Hematopoietic multipotent progenitor cell treated with erythropoietin and hydrocortisone succinate and interleukin-3 and kit ligand, for 4 days (in vitro differentiated cells): Measurements from ENCODE around the gene ZBTB17.
A peak's percentile ranks its signal among the peaks of the same experiment; 100 is the strongest.
"Not testable (repeated sequence)": the region's sequence is repeated elsewhere in the genome, so short reads cannot be mapped to it uniquely, and the experiment has no call there.

Experiments
- DNase-seq: peaks from one replicate; pipeline ENCODE4 v3.0.0-alpha.2; 2015

ZBTB17 gene

GRCh38 chr1:16011936-16012589 is 36.2 kb upstream of the ZBTB17 start:
- DNase-seq: no peak

- DNase-seq: no peak
Measured at GRCh38 chr1:16010837-16011236, 34.9 kb upstream of the ZBTB17 start.

GRCh38 chr1:16009678-16010077 is 33.8 kb upstream of the ZBTB17 start:
- no peak for DNase-seq

GRCh38 chr1:16009030-16009460 is 33.1 kb upstream of the ZBTB17 start:
- peak; percentile 85 for DNase-seq

- no peak for DNase-seq
Measured at GRCh38 chr1:16007671-16008341, 31.9 kb upstream of the ZBTB17 start.

GRCh38 chr1:16006552-16007485 is 30.9 kb upstream of the ZBTB17 start:
- DNase-seq: peak; percentile 58

- DNase-seq: no peak
Measured at GRCh38 chr1:16006010-16006409, 30.1 kb upstream of the ZBTB17 start.

- DNase-seq: no peak
Measured at GRCh38 chr1:16005597-16005996, 29.7 kb upstream of the ZBTB17 start.

- not testable (repeated sequence) for DNase-seq
Measured at GRCh38 chr1:16001274-16001673, 25.4 kb upstream of the ZBTB17 start.

- no peak for DNase-seq
Measured at GRCh38 chr1:15998929-15999328, 23.0 kb upstream of the ZBTB17 start.

- no peak for DNase-seq
Measured at GRCh38 chr1:15997637-15998280, 21.9 kb upstream of the ZBTB17 start.

- no peak for DNase-seq
Measured at GRCh38 chr1:15997076-15997585, 21.2 kb upstream of the ZBTB17 start.

GRCh38 chr1:15994590-15995351 is 18.9 kb upstream of the ZBTB17 start:
- peak; percentile 74 for DNase-seq

- DNase-seq: no peak
Measured at GRCh38 chr1:15994081-15994480, 18.2 kb upstream of the ZBTB17 start.

GRCh38 chr1:15993666-15994065 is 17.8 kb upstream of the ZBTB17 start:
- no peak for DNase-seq

GRCh38 chr1:15992582-15993500 is 16.9 kb upstream of the ZBTB17 start:
- DNase-seq: no peak

GRCh38 chr1:15992187-15992553 is 16.3 kb upstream of the ZBTB17 start:
- DNase-seq: no peak

- DNase-seq: no peak
Measured at GRCh38 chr1:15991427-15992186, 15.7 kb upstream of the ZBTB17 start.

- DNase-seq: no peak
Measured at GRCh38 chr1:15989776-15990175, 13.9 kb upstream of the ZBTB17 start.
